Measurements from ENCODE around the gene MCU. TPM values are rescaled to one million over a fixed set of nuclear protein-coding genes. Genes with fewer than 3 reads are reported as not detected.

MCU gene
- polyA plus RNA-seq, 1 donor from 2014 or later = 22.9 TPM

- no peaks in the 10 kb centered on the region for H3K79me2 ChIP-seq (replicated peaks; ENCODE audit: insufficient read depth, low read length)
- no peak overlapping the region for H3K4me2 ChIP-seq (ENCODE audit: low read length)
- H3K9ac ChIP-seq (ENCODE audit: low read length) = no peak overlapping the region
- H3K9me3 ChIP-seq (ENCODE audit: low read length) = no peaks in the 10 kb centered on the region
- no peaks in the 10 kb centered on the region for H3K27me3 ChIP-seq (ENCODE audit: insufficient read depth, low read depth, low read length)
- no peak for TF ChIP-seq EZH2 (IDR thresholded peaks at IDR 0.05; ENCODE audit: borderline replicate concordance, insufficient read depth, low read length, poor library complexity, severe bottlenecking)
- no peak for TF ChIP-seq POLR2AphosphoS5 (IDR thresholded peaks at IDR 0.05)
- TF ChIP-seq TAF1 (IDR thresholded peaks at IDR 0.05; ENCODE audit: low read depth) = no peak
- TF ChIP-seq SMC3 (conservative IDR thresholded peaks at IDR 0.05; ENCODE audit: poor library complexity) = no peak
- no peak for TF ChIP-seq CTCF (IDR thresholded peaks at IDR 0.05; ENCODE audit: poor library complexity, severe bottlenecking)
- no peak for TF ChIP-seq MXI1 (conservative IDR thresholded peaks at IDR 0.05; ENCODE audit: poor library complexity, severe bottlenecking)
- TF ChIP-seq EP300 (conservative IDR thresholded peaks at IDR 0.05; ENCODE audit: poor library complexity, severe bottlenecking) = no peak
- no peak for TF ChIP-seq RAD21 (conservative IDR thresholded peaks at IDR 0.05)
- TF ChIP-seq REST (IDR thresholded peaks at IDR 0.05; ENCODE audit: borderline replicate concordance) = no peak
- H3K9me2 ChIP-seq (ENCODE audit: insufficient read depth, low read length) = no peaks in the 10 kb centered on the region
- no peaks in the 10 kb centered on the region for H4K20me1 ChIP-seq (ENCODE audit: insufficient read depth)
- H3K4me3 ChIP-seq (ENCODE audit: low read length) = no peak overlapping the region
- no peaks in the 10 kb centered on the region for H3K36me3 ChIP-seq (ENCODE audit: insufficient read depth, low read length)
- H2AFZ ChIP-seq (ENCODE audit: low read depth, low read length) = no peak overlapping the region
- H3K27ac ChIP-seq (ENCODE audit: low read length) = no peak overlapping the region
- no peaks in the 10 kb centered on the region for H3F3A ChIP-seq (ENCODE audit: insufficient read depth, low read length, poor library complexity, severe bottlenecking)
These were observed 69.6 kb downstream of the MCU start for GRCh38 chr10:72761498-72761897.

GRCh38 chr10:72762042-72762441, 70.1 kb downstream of the MCU start:
- Histone ChIP-seq H3K4me2 (ENCODE audit: low read length) (no peak overlapping the region), H4K20me1 (ENCODE audit: insufficient read depth) (no peaks in the 10 kb centered on the region), H3K79me2 (replicated peaks; ENCODE audit: insufficient read depth, low read length) (no peaks in the 10 kb centered on the region), H2AFZ (ENCODE audit: low read depth, low read length) (no peak overlapping the region), H3K27ac (ENCODE audit: low read length) (no peak overlapping the region), H3K36me3 (ENCODE audit: insufficient read depth, low read length) (no peaks in the 10 kb centered on the region), H3K4me3 (ENCODE audit: low read length) (no peak overlapping the region), H3K9ac (ENCODE audit: low read length) (no peak overlapping the region), H3K9me2 (ENCODE audit: insufficient read depth, low read length) (no peaks in the 10 kb centered on the region), H3F3A (ENCODE audit: insufficient read depth, low read length, poor library complexity, severe bottlenecking) (no peaks in the 10 kb centered on the region), H3K27me3 (ENCODE audit: insufficient read depth, low read depth, low read length) (no peaks in the 10 kb centered on the region), H3K9me3 (ENCODE audit: low read length) (no peaks in the 10 kb centered on the region)
- no peak for TF ChIP-seq SMC3 (conservative IDR thresholded peaks at IDR 0.05; ENCODE audit: poor library complexity)
- no peak for TF ChIP-seq REST (IDR thresholded peaks at IDR 0.05; ENCODE audit: borderline replicate concordance)
- TF ChIP-seq EZH2 (IDR thresholded peaks at IDR 0.05; ENCODE audit: borderline replicate concordance, insufficient read depth, low read length, poor library complexity, severe bottlenecking) = no peak
- no peak for TF ChIP-seq EP300 (conservative IDR thresholded peaks at IDR 0.05; ENCODE audit: poor library complexity, severe bottlenecking)
- no peak for TF ChIP-seq TAF1 (IDR thresholded peaks at IDR 0.05; ENCODE audit: low read depth)
- TF ChIP-seq RAD21 (conservative IDR thresholded peaks at IDR 0.05) = no peak
- TF ChIP-seq POLR2AphosphoS5 (IDR thresholded peaks at IDR 0.05) = no peak
- TF ChIP-seq CTCF (IDR thresholded peaks at IDR 0.05; ENCODE audit: poor library complexity, severe bottlenecking) = no peak
- TF ChIP-seq MXI1 (conservative IDR thresholded peaks at IDR 0.05; ENCODE audit: poor library complexity, severe bottlenecking) = no peak

All from neural cell (in vitro differentiated cells).